ENCODE measurements around the gene ABTB2. TPM values are rescaled to one million over a fixed set of nuclear protein-coding genes. Genes with fewer than 3 reads are reported as not detected.

The ABTB2 gene
- polyA plus RNA-seq, 1 of the 3 experiments (the other 2 are of a cell fraction) = 7.8 TPM

DNA sequence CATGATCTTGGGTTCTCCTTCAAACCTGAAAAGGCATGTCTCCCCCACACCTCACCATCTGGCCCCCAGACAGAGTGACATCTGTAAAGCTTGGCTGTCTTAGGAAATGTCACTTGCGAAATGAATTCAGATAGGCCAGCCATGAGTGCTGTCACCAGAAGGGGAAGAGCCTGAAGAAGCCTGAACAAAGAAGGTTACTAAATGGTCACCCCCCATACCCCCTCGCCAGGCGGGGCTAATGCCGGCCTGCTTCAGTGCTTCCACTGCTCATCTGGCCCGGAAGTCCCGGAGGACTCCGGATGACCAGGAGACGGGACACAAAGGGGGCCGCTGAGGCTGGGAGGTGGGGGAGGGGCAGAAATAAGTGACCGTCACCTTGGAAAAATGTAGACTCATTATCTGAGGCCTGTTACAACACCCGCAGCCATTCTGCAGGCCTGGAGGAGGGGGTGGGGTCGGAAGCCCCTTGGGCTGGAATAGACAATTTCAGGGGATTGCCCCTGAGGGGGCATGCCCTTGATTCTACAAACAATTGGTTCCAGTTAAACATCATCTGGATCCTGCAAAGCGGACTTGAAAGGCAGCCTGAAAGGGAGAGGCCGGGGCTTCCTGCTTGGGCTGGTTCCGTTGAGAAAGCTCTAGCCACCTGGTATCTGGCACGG lies 209.2 kb downstream of the ABTB2 start (continued):
- TF ChIP-seq, protein P1, sequence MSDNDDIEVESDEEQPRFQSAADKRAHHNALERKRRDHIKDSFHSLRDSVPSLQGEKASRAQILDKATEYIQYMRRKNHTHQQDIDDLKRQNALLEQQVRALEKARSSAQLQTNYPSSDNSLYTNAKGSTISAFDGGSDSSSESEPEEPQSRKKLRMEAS (IDR thresholded peaks at IDR 0.05; ENCODE audit: low read depth) = no peak
- TF ChIP-seq, protein P2, sequence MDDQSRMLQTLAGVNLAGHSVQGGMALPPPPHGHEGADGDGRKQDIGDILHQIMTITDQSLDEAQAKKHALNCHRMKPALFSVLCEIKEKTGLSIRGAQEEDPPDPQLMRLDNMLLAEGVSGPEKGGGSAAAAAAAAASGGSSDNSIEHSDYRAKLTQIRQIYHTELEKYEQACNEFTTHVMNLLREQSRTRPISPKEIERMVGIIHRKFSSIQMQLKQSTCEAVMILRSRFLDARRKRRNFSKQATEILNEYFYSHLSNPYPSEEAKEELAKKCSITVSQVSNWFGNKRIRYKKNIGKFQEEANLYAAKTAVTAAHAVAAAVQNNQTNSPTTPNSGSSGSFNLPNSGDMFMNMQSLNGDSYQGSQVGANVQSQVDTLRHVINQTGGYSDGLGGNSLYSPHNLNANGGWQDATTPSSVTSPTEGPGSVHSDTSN (IDR thresholded peaks at IDR 0.05) = no peak

DNA sequence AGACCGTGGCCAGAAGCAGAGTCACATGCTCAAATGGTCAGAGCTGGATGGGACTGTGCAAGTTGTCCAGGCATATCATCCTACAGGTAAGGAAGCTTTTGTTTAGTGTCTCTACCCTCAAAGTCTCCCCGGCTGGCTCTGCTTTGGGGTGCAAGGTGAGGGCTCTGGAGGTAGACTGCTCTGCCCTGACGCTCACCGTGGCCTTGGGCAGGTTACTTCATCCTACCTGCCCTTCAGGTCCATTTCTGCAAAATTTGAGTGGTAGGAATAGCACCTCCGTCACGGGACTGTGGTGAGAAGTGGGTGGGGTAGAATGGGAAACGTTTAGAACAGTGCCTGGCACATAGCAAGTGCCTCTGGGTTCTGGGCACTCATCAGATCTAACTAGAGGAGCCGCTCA lies 210.2 kb downstream of the ABTB2 start:
- 91% methylated on average over 8 of the region's 8 CpGs for WGBS (ENCODE audit: low lambda C conversion rate)
- no peak for DNase-seq
- Histone ChIP-seq H3K9ac (no peak overlapping the region), H3K4me2 (no peak overlapping the region), H3K36me3 (replicated peaks in 1 of 2; ENCODE audit: control insufficient read depth in 1 of 2, insufficient read depth in 2 of 2, low read length in 1 of 2) (peaks cover 26 to 85% of the 10 kb centered on the region in 2 experiments), H3F3A (replicated peaks; ENCODE audit: insufficient read depth) (no peaks in the 10 kb centered on the region), H3K9me2 (no peaks in the 10 kb centered on the region), H3K4me1 (ENCODE audit: control insufficient read depth in 1 of 2, insufficient read depth in 2 of 2, low read depth in 1 of 2, low read length in 1 of 2) (peaks cover 0 to 28% of the 10 kb centered on the region in 2 experiments; a peak in 3 of 4 replicates), H3K27me3 (ENCODE audit: insufficient read depth) (no peaks in the 10 kb centered on the region), H3K27ac (ENCODE audit: low read depth in 2 of 2, low read length in 1 of 2) (no peak overlapping the region), H2AFZ (ENCODE audit: low read depth) (no peak overlapping the region), H3K79me2 (ENCODE audit: insufficient read depth) (no peaks in the 10 kb centered on the region), H4K20me1 (ENCODE audit: insufficient read depth) (no peaks in the 10 kb centered on the region), H3K4me3 (ENCODE audit: low read depth in 2 of 2, low read length in 1 of 2) (no peak overlapping the region), H3K9me3 (no peaks in the 10 kb centered on the region)
- TF ChIP-seq, protein P3, sequence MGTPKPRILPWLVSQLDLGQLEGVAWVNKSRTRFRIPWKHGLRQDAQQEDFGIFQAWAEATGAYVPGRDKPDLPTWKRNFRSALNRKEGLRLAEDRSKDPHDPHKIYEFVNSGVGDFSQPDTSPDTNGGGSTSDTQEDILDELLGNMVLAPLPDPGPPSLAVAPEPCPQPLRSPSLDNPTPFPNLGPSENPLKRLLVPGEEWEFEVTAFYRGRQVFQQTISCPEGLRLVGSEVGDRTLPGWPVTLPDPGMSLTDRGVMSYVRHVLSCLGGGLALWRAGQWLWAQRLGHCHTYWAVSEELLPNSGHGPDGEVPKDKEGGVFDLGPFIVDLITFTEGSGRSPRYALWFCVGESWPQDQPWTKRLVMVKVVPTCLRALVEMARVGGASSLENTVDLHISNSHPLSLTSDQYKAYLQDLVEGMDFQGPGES (IDR thresholded peaks at IDR 0.05; ENCODE audit: low read depth, low read length) = no peak
- TF ChIP-seq, protein P1 (IDR thresholded peaks at IDR 0.05; ENCODE audit: low read depth) = no peak
- TF ChIP-seq RXRA (IDR thresholded peaks at IDR 0.05; ENCODE audit: borderline replicate concordance, low read depth) (no peak), RAD21 (IDR thresholded peaks at IDR 0.05; ENCODE audit: low read length) (no peak), TAF1 (IDR thresholded peaks at IDR 0.05; ENCODE audit: borderline replicate concordance, low read depth, low read length) (no peak)
- TF ChIP-seq, protein P4, sequence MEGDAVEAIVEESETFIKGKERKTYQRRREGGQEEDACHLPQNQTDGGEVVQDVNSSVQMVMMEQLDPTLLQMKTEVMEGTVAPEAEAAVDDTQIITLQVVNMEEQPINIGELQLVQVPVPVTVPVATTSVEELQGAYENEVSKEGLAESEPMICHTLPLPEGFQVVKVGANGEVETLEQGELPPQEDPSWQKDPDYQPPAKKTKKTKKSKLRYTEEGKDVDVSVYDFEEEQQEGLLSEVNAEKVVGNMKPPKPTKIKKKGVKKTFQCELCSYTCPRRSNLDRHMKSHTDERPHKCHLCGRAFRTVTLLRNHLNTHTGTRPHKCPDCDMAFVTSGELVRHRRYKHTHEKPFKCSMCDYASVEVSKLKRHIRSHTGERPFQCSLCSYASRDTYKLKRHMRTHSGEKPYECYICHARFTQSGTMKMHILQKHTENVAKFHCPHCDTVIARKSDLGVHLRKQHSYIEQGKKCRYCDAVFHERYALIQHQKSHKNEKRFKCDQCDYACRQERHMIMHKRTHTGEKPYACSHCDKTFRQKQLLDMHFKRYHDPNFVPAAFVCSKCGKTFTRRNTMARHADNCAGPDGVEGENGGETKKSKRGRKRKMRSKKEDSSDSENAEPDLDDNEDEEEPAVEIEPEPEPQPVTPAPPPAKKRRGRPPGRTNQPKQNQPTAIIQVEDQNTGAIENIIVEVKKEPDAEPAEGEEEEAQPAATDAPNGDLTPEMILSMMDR (IDR thresholded peaks at IDR 0.05) = no peak
- CTCF ChIA-PET = interaction anchor here (1.0 to 1.5 kb wide), 2 partner anchors 27 to 46 kb away, joined by 3 to 7 read pairs; no protein-coding TSS in a partner anchor
- POLR2A ChIA-PET = no interaction called here

DNA sequence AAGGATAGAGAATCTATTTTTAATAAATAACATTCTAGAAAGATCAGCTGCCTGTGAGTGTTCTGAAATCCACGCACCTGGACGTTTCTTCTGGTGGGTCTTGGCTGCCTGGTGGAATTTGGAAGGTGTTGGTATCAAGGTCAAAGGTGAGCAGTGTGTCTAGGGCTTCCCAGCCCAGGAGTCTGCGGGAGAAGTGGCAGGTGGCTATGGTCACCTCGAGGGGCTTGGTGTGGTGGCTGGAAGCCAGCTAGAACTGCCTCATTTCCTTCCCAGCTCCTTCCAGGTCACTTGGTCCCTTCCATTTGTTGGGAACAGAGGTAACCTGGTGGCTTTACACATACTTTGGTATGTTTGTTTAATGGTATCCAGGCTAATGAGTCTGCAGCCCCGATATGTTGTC lies 210.9 kb downstream of the ABTB2 start:
- POLR2A ChIA-PET = no interaction called here
- 94% methylated on average over 5 of the region's 5 CpGs for WGBS (ENCODE audit: low lambda C conversion rate)
- peaks cover 33 to 86% of the 10 kb centered on the region in 2 experiments for H3K36me3 ChIP-seq (replicated peaks in 1 of 2; ENCODE audit: control insufficient read depth in 1 of 2, insufficient read depth in 2 of 2, low read length in 1 of 2)

More for the DNA sequence above, 210.9 kb downstream of the ABTB2 start:
- no peak overlapping the region for H2AFZ ChIP-seq (ENCODE audit: low read depth)
- H3K4me3 ChIP-seq (ENCODE audit: low read depth in 2 of 2, low read length in 1 of 2) = no peak overlapping the region
- no peak for DNase-seq
- H3K4me1 ChIP-seq (ENCODE audit: control insufficient read depth in 1 of 2, insufficient read depth in 2 of 2, low read depth in 1 of 2, low read length in 1 of 2) = peaks cover 0 to 24% of the 10 kb centered on the region in 2 experiments; a peak in 3 of 4 replicates
- H3K27ac ChIP-seq (ENCODE audit: low read depth in 2 of 2, low read length in 1 of 2) = no peak overlapping the region
- H3F3A ChIP-seq (replicated peaks; ENCODE audit: insufficient read depth) = no peaks in the 10 kb centered on the region
- H3K4me2 ChIP-seq = no peak overlapping the region
- no peaks in the 10 kb centered on the region for H3K27me3 ChIP-seq (ENCODE audit: insufficient read depth)
- TF ChIP-seq YY1 (IDR thresholded peaks at IDR 0.05; ENCODE audit: low read depth) (no peak), MEF2A (IDR thresholded peaks at IDR 0.05; ENCODE audit: borderline replicate concordance, low read depth) (no peak), RXRA (IDR thresholded peaks at IDR 0.05; ENCODE audit: borderline replicate concordance, low read depth) (no peak), FOXM1 (IDR thresholded peaks at IDR 0.05; ENCODE audit: low read depth) (no peak), SMC3 (IDR thresholded peaks at IDR 0.05; ENCODE audit: low read depth, low read length) (no peak), RCOR1 (IDR thresholded peaks at IDR 0.05; ENCODE audit: low read length) (no peak), NRF1 (IDR thresholded peaks at IDR 0.05; ENCODE audit: low read depth, low read length) (no peak), CHD2 (IDR thresholded peaks at IDR 0.05; ENCODE audit: low read length, partially characterized antibody) (no peak)
- TF ChIP-seq, protein P1 (IDR thresholded peaks at IDR 0.05; ENCODE audit: low read depth) = no peak
- TF ChIP-seq, protein P5, sequence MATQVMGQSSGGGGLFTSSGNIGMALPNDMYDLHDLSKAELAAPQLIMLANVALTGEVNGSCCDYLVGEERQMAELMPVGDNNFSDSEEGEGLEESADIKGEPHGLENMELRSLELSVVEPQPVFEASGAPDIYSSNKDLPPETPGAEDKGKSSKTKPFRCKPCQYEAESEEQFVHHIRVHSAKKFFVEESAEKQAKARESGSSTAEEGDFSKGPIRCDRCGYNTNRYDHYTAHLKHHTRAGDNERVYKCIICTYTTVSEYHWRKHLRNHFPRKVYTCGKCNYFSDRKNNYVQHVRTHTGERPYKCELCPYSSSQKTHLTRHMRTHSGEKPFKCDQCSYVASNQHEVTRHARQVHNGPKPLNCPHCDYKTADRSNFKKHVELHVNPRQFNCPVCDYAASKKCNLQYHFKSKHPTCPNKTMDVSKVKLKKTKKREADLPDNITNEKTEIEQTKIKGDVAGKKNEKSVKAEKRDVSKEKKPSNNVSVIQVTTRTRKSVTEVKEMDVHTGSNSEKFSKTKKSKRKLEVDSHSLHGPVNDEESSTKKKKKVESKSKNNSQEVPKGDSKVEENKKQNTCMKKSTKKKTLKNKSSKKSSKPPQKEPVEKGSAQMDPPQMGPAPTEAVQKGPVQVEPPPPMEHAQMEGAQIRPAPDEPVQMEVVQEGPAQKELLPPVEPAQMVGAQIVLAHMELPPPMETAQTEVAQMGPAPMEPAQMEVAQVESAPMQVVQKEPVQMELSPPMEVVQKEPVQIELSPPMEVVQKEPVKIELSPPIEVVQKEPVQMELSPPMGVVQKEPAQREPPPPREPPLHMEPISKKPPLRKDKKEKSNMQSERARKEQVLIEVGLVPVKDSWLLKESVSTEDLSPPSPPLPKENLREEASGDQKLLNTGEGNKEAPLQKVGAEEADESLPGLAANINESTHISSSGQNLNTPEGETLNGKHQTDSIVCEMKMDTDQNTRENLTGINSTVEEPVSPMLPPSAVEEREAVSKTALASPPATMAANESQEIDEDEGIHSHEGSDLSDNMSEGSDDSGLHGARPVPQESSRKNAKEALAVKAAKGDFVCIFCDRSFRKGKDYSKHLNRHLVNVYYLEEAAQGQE (IDR thresholded peaks at IDR 0.05; ENCODE audit: low read depth, low read length) = no peak
- no peaks in the 10 kb centered on the region for H3K9me2 ChIP-seq
- no peaks in the 10 kb centered on the region for H3K79me2 ChIP-seq (ENCODE audit: insufficient read depth)
- H3K9ac ChIP-seq = no peak overlapping the region
- CTCF ChIA-PET = no interaction called here
- H4K20me1 ChIP-seq (ENCODE audit: insufficient read depth) = no peaks in the 10 kb centered on the region
- H3K9me3 ChIP-seq = no peaks in the 10 kb centered on the region

Measured in SK-N-SH (cell line).